Kidney epithelial cell (primary cell): ENCODE measurements around the gene TMPRSS11B. TPM values are rescaled to one million over a fixed set of nuclear protein-coding genes. Genes with fewer than 3 reads are reported as not detected.

Experiments
- DNase-seq: peaks from one replicate; pipeline ENCODE4 v3.0.0-alpha.2; 2010; ENCODE audit warnings: low read depth
- H3K27me3 ChIP-seq: 2 replicates; pipeline ENCODE4 v1.6.0; 2011; ENCODE audit warnings: low read length; ENCODE audit not compliant: control insufficient read depth, insufficient read depth
- H3K36me3 ChIP-seq: 2 replicates; pipeline ENCODE4 v1.5.1; 2011; ENCODE audit warnings: low read length; ENCODE audit not compliant: control insufficient read depth, insufficient read depth
- H3K4me3 ChIP-seq: 2 replicates; pipeline ENCODE4 v1.5.1; 2011; ENCODE audit warnings: low read depth, mild to moderate bottlenecking, control low read depth, low read length
- CTCF ChIP-seq: IDR thresholded peaks from 2 replicates; pipeline ENCODE4 v1.5.1; 2011; ENCODE audit warnings: mild to moderate bottlenecking, moderate library complexity, low read length, control low read depth, inconsistent platforms; ENCODE audit not compliant: insufficient read depth, poor library complexity, severe bottlenecking
- total RNA-seq: library from RNA; depleted of rRNA; stranded (reverse); fragments of >200 nt; gene quantifications from 2 replicates; pipeline ENCODE4 v1.2.3, GENCODE V29; 2015

Gene TMPRSS11B, protein sequence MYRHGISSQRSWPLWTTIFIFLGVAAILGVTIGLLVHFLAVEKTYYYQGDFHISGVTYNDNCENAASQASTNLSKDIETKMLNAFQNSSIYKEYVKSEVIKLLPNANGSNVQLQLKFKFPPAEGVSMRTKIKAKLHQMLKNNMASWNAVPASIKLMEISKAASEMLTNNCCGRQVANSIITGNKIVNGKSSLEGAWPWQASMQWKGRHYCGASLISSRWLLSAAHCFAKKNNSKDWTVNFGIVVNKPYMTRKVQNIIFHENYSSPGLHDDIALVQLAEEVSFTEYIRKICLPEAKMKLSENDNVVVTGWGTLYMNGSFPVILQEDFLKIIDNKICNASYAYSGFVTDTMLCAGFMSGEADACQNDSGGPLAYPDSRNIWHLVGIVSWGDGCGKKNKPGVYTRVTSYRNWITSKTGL
- total RNA-seq = not detected in 2 replicates

- DNase-seq = no peak
- no peaks in the 10 kb centered on the region for H3K27me3 ChIP-seq
- H3K36me3 ChIP-seq = no peaks in the 10 kb centered on the region
- no peak within 1 kb of the TSS for H3K4me3 ChIP-seq
- TF ChIP-seq CTCF = no peak
These were observed at the start of gene TMPRSS11B for GRCh38 chr4:68245594-68245993. Gene TMPRSS11B (minus strand): TSS chr4:68245694. CDS start chr4:68245558, 136 bp downstream.

DNA sequence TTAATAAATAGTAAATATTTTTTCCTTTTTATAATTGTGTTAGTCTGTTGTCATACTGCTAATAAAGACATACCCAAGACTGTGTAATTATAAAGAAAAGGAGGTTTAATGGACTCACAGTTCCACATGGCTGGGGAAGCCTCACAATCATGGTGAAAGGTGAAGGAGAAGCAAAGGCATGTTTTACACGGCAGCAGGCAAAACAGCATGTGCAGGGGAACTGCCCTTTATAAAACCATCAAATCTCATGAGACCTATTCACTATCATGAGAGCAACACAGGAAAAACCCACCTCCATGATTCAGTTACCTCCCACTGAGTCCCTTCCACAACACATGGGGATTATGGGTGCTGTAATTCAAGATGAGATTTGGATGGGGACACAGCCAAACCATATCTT is 45.8 kb upstream of the TMPRSS11B start:
- H3K36me3 ChIP-seq = no peaks in the 10 kb centered on the region
- no peak for DNase-seq
- no peaks in the 10 kb centered on the region for H3K27me3 ChIP-seq
- H3K4me3 ChIP-seq = no peak overlapping the region
- TF ChIP-seq CTCF = no peak

DNA sequence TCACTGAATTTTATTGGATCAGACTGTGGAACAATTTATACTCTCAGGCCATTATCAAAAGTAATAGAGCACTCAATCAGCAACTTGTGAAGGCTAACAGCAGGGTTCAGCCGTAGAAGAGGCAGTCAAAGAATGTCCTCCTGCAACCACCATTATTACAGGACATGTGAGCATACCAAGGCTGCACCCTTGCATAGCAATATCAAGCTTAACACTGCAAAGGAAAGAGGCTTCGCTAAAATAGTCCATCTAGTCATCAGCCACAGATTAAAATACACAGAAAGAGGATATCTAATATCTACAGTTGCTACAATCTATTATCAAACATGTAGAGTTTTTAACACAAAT is 42.9 kb upstream of the TMPRSS11B start:
- DNase-seq = no peak
- H3K4me3 ChIP-seq = no peak overlapping the region
- no peak for TF ChIP-seq CTCF
- no peaks in the 10 kb centered on the region for H3K27me3 ChIP-seq
- H3K36me3 ChIP-seq = no peaks in the 10 kb centered on the region

GRCh38 chr4:68287704-68288392 is 42.4 kb upstream of the TMPRSS11B start:
- no peak for TF ChIP-seq CTCF
- H3K4me3 ChIP-seq = no peak overlapping the region
- DNase-seq = no peak
- H3K36me3 ChIP-seq = no peaks in the 10 kb centered on the region
- no peaks in the 10 kb centered on the region for H3K27me3 ChIP-seq

DNA sequence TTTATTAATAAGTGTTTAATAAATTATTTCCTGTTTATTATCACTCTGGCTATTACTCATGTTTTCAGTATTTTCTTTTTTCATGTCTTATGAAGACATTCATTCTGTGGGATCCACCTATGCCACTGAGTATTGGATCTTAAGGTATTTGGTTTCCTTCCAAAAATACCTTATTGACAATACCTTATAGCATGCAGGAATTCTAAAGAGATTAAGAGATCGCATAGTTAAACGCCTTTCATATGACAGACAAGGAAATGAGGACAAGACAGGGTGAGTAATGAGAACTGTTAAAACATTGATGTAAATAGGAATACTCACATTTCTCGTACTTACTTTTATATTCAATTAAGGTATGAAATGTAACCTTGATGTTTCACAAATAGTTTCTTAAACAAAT is 38.2 kb upstream of the TMPRSS11B start:
- no peaks in the 10 kb centered on the region for H3K27me3 ChIP-seq
- no peak for DNase-seq
- TF ChIP-seq CTCF = no peak
- no peaks in the 10 kb centered on the region for H3K36me3 ChIP-seq
- H3K4me3 ChIP-seq = no peak overlapping the region
